HG02870 (cell line): Measurements from ENCODE around the gene NR2E1.

Experiments used
- ATAC-seq: cut with Tn5 transposase; IDR thresholded peaks from one replicate; pipeline ENCODE4 v1.9.1; 2021; ENCODE audit warnings: mild to moderate bottlenecking, moderate library complexity; ENCODE audit not compliant: unreplicated experiment

The NR2E1 gene

DNA sequence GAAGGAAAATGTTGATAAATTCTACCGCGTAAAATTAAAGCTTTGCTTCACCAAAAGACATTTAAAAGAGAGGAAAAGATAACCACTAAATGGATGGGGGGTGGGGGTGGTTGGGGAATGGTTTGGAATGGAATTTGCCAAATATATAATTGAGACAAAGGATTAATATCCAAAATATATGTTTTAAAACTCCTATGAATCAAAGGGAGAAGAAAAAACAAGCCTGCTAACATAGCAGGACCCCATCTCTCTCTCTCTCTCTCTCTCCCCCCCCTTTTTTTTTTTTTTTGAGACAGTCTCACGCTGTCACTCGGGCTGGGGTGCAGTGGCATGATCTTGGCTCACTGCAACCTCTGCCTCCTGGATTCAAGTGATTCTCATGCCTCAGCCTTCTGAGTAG is 13.4 kb upstream of the NR2E1 start:
- no peak for ATAC-seq

GRCh38 chr6:108156180-108156937 is 9.5 kb upstream of the NR2E1 start:
- ATAC-seq: no peak

- ATAC-seq: no peak
Observed at GRCh38 chr6:108156938-108157233, 8.9 kb upstream of the NR2E1 start.

DNA sequence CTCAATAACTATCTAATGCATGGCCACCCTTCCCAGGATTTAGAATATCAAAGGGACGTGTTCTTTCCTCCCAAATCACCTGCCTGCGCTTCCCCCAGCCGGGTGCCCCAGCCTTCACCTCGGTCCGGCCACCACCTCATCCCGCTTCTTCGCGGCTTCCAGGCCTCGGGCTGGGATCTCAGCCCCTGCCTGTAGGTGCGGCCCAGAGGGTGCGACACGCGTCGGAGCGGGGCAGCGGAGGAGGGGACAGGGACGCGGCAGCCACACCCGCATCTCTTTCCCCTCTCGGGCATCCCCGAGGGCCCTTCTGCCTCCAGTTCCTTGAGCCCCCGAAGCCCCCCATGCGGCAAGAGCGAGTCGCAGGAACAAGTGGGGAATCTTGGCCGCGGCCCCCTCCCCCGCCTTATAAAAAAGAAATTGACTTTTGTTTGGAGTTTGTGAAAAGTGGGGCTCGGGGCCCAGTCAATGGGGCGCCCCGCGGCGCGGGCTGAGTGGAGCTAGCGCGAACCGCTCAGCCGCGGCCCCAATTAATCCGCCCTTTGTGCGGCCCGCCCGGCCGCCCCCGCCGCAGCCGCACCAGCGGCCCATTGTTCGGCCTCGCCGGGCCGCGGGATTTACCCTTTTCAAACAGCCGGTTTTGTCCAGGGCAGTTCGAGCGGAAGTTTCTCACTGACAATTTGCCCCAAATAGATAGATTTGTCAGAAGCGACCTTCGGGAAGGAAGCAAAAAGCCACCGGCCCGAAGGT is 8.4 kb upstream of the NR2E1 start:
- no peak for ATAC-seq

DNA sequence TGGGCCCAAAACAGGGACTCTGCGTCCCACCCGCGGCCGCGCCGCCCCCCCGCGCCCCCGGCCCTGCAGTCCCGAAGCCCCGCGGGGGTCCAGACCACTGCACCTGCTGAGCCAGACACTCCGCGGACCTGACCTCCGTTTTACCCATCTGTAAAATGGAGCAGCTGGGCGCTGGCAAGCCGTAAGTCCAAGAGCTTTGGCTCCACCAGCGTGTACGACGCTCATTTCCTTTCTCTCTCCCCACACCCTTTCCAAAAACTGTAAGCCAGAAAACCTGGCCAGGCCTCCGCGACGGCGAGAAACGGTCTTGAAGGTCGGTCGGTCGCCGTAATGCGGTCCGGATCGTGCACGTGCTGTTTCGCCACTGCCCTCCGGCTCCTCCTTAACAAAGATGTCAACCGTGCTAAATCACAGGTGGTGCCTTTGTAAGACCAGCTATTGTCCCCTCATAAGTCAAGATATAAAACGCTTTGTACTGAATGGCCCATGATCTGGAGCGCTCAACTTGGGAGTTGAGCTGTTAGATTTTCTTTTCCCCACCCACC is 7.8 kb upstream of the NR2E1 start:
- no peak for ATAC-seq

- no peak for ATAC-seq
Observed at GRCh38 chr6:108159981-108160380, 5.8 kb upstream of the NR2E1 start.

GRCh38 chr6:108161724-108162282 is 4.0 kb upstream of the NR2E1 start:
- ATAC-seq: no peak

- ATAC-seq: no peak
Observed at GRCh38 chr6:108163267-108163643, 2.6 kb upstream of the NR2E1 start.

DNA sequence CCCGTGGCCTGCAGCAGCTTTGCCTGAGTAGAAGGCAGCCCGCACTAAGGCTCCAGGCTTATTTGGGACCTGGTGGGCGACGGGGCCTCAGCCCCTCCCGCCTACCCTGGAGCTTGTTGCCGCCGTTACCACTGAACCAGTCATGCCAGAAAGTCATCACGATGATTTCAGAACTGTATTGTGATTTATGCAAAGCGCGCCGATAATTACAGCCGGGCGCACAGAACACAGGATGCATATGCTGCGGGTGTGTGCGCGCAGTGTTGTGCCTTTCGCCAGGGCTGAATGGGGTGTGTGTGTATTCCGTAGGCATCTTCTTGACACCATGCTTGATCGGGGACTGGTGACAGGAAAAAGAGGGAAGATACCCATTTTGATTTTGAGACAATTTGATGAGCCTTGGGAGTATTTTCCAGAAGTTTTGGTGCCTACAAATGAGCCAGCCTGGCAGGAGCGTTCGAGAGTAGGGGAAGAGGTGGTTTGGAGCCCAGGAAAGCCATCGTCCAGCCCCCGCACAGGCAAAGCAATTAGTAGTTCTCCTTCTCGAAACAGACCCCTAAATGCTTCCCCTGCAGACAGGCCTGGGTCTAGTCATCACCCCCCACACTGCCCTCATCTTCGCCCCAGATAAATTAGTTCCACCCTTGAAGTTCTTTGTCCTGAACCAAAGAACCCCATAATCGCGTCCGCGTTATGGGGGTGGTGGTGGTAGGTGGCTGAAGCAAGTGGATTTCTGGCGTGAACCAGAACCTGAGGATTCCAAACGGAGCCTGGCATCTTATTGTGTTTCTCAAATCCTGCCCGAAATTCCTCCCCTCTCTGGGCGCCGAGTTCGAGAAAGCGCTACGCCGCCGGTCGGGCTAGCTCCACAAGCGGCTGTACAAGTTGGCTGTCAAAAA is 1.9 kb upstream of the NR2E1 start:
- ATAC-seq: no peak

- ATAC-seq: no peak
Observed at GRCh38 chr6:108164543-108164814, 1.3 kb upstream of the NR2E1 start.

DNA sequence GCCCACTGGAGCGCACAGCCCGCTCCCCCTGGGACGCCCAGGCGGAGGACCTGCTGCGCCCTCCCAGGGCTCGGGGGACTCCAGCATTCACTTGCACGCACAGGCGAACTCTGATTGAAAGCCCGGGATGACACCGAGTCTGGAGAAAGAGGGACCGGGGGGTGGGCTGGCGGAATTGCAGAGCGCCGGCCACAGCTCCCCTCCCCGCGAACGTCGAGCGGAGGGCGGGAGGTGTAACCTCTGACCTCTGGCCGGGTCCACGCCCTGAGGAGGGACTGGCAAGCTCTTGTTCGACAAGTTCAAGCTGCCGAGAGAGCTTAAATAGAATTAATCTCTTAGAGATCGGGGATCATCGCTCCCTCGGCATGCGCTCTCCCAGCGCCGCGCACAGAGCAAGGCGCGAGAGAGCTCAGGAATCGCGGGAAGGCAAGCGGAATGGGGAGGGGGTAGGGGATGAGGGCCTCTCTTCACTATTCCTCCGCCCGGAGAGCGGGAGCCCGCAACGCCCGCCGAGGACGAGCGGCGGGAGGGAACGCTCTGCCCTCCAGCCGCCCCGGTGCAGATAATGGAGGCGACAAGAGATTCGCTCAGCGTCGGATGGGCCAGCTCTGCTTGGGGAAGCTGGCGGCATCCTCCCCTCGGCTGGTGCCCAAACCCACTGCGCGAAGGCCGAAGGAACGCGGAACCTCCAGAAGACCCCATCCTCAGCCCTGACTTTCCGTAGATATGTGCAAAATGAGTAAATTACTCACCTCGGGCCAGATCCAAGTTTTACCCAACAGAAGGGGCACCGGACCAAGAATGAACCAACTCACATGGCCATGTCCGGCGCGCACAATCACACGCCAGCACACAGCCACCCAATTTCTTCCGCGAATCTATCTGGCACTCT is 761 bp upstream of the NR2E1 start:
- ATAC-seq: no peak

- no peak for ATAC-seq
Observed at GRCh38 chr6:108166664-108167448, 1.0 kb downstream of the NR2E1 start.

DNA sequence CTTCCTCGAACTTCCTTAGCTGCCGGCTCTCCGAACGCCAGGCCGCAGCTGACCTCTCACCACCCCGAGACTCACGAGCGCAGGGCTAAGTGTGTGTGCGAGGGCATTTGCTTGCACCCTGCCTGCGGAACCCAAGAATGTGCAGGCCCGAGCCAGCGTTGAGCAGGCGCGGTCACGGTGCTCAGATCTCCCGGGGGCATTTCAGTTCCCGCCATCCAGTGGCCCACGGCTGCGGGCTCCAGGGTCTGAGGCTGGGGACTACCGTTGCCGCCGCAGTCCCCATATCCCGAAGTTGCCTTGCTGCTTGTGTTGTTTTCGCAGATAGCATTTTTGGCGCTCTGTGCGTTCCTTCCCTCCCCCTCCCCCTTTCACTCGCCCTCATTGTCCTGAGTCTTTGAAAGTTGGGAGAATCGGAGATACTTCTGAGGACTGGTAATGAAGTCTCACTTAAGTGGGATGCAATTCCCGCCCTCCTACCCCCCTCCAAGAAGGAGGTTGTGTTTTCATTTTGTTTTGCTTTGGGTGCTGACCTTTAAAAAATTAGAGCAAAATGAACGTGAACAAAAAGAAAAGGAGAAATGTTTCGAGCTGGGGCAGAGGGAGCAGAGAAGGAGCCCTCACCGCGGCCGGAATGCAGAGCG is 1.7 kb downstream of the NR2E1 start:
- ATAC-seq: no peak

DNA sequence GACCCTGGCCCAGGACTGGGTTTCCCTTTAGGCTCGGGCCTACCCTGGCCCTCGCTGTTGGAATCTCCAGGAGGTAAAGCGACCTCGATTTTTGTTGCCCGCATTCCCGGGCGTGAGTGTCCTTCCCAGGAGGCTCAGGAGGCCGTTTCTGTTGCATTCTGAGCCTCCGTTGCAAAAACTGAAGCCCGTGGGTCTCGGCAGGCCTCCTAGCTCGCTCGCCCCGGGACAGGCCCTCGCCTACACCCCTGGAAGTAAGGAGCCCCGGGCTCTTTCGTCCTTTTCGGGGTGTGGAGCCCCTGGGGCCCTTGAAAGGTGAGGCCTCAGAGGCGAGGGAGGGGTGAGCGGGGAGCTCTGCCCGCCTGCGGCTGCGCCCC is 2.3 kb downstream of the NR2E1 start:
- ATAC-seq: no peak

- no peak for ATAC-seq
Observed at GRCh38 chr6:108168501-108169463, 3.0 kb downstream of the NR2E1 start.

GRCh38 chr6:108169464-108170331 is 3.9 kb downstream of the NR2E1 start:
- ATAC-seq: no peak
